Tibial nerve (tissue), 4 donors: ENCODE data around the gene FXYD3. TPM values are rescaled to one million over a fixed set of nuclear protein-coding genes. Genes with fewer than 3 reads are reported as not detected.

Experiments
- DNase-seq, 2 donors: peaks; one replicate each; pipeline ENCODE4 v3.0.0-alpha.2; 2019; ENCODE audit warnings: low spot score in 2 of 2
- H3K27ac ChIP-seq, 4 donors: fragments of 200-600 bp; sonication (generic) in 3 of 4; one replicate each; pipeline ENCODE4 v1.5.1; 2017 to 2019; ENCODE audit warnings: mild to moderate bottlenecking in 1 of 4
- H3K27me3 ChIP-seq, 2 donors: fragments of 200-600 bp; sonication (generic) in 1 of 2; one replicate each; pipeline versions ENCODE4 v1.5.1 to v1.6.0; 2017 to 2019
- H3K36me3 ChIP-seq, 3 donors: fragments of 200-600 bp; sonication (generic); one replicate each; pipeline ENCODE4 v1.5.1; 2018 to 2019
- H3K4me1 ChIP-seq, 4 donors: fragments of 200-600 bp; sonication (generic) in 3 of 4; one replicate each; pipeline ENCODE4 v1.5.1; 2017 to 2019
- H3K4me3 ChIP-seq, 4 donors: fragments of 200-600 bp; sonication (generic) in 3 of 4; one replicate each; pipeline ENCODE4 v1.5.1; 2017 to 2019; ENCODE audit warnings: mild to moderate bottlenecking in 1 of 4, moderate library complexity in 1 of 4
- H3K9me3 ChIP-seq, 4 donors: fragments of 200-600 bp; sonication (generic) in 3 of 4; one replicate each; pipeline ENCODE4 v1.5.1; 2017 to 2019
- CTCF ChIP-seq, 5 experiments: fragments of 200-600 bp in 3 of 5; fragments of 450-650 bp in 2 of 5; sonication (generic) in 3 of 5; IDR thresholded peaks; one replicate each; pipeline ENCODE4 v1.5.1; 2016 to 2019; ENCODE audit warnings: antibody characterized with exemption in 5 of 5, mild to moderate bottlenecking in 3 of 5, moderate library complexity in 2 of 5
- EP300 ChIP-seq, 2 donors: sonication (generic); formaldehyde crosslinking; IDR thresholded peaks; one replicate each; pipeline ENCODE4 v1.6.1; 2017; ENCODE audit warnings: antibody characterized with exemption in 2 of 2, mild to moderate bottlenecking in 1 of 2
- POLR2A ChIP-seq, 2 donors: fragments of 450-650 bp; IDR thresholded peaks; one replicate each; pipeline ENCODE4 v1.6.1; 2017; ENCODE audit warnings: antibody characterized with exemption in 2 of 2, mild to moderate bottlenecking in 2 of 2, moderate library complexity in 2 of 2
- WGBS, 2 donors: methylation state at CpG; one replicate each; pipeline ENCODE4 v1.1.5; 2018; 5-methylcytosine and 5-hydroxymethylcytosine counted together
- total RNA-seq, 4 donors: library from RNA; depleted of rRNA; stranded (reverse); fragments of >200 nt; gene quantifications; one replicate each; pipeline ENCODE4 v1.1.0, GENCODE V29; 2016

The FXYD3 gene
- total RNA-seq, 4 donors from 2014 or later: 10.8 to 33.9 (median 16.6) TPM

- TF ChIP-seq EP300 (IDR thresholded peaks at IDR 0.05): no peak
- TF ChIP-seq CTCF (IDR thresholded peaks at IDR 0.05): no peak
- TF ChIP-seq POLR2A (IDR thresholded peaks at IDR 0.05): no peak
- 29 to 46% methylated on average over 9 of the region's 9 CpGs for WGBS, 2 donors
- Histone ChIP-seq H3K4me1 (peaks cover 0 to 52% (median 33%) of the 10 kb centered on the region in 4 donors), H3K27me3 (no peaks in the 10 kb centered on the region), H3K9me3 (no peaks in the 10 kb centered on the region), H3K4me3 (no peak overlapping the region), H3K36me3 (peaks cover 0 to 1% (median 0%) of the 10 kb centered on the region in 3 donors), H3K27ac (peak overlapping the region; percentile 88 to 99 (median 96))
- no peak for DNase-seq
These were observed 21.5 kb downstream of the FXYD3 start for GRCh38 chr19:35136977-35137702.

- Histone ChIP-seq H3K36me3 (no peaks in the 10 kb centered on the region), H3K4me3 (peak within 1 kb of the TSS; percentile 48 to 62 (median 54)), H3K27ac (peak within 1 kb of the TSS; percentile 88 to 99 (median 96)), H3K4me1 (peaks cover 0 to 65% (median 45%) of the 10 kb centered on the region in 4 donors), H3K9me3 (no peaks in the 10 kb centered on the region), H3K27me3 (no peaks in the 10 kb centered on the region)
- 20 to 29% methylated on average over 10 to 15 of the region's 18 CpGs for whole genome bisulfite sequencing, 2 donors
- no peak for TF ChIP-seq POLR2A (IDR thresholded peaks at IDR 0.05)
- no peak for TF ChIP-seq EP300 (IDR thresholded peaks at IDR 0.05)
- no peak for TF ChIP-seq CTCF (IDR thresholded peaks at IDR 0.05)
- peak in 1 of 2 donors; percentile 44 for DNase-seq
These were observed 22.8 kb downstream of the FXYD3 start, which contains the start of gene FXYD1 for GRCh38 chr19:35138305-35138892. TSS of gene FXYD1 (plus strand) at chr19:35138824. CDS start at chr19:35140080, 1,256 bp downstream.

GRCh38 chr19:35140207-35140961, 24.8 kb downstream of the FXYD3 start:
- H3K4me3 ChIP-seq: peak overlapping the region; percentile 48 to 62 (median 54)
- 23 to 27% methylated on average over 12 of the region's 12 CpGs for WGBS, 2 donors
- H3K9me3 ChIP-seq: no peaks in the 10 kb centered on the region
- no peaks in the 10 kb centered on the region for H3K27me3 ChIP-seq
- TF ChIP-seq CTCF (IDR thresholded peaks at IDR 0.05): no peak
- no peak for TF ChIP-seq POLR2A (IDR thresholded peaks at IDR 0.05)
- no peak for TF ChIP-seq EP300 (IDR thresholded peaks at IDR 0.05)
- no peak for DNase-seq
- H3K27ac ChIP-seq: peak overlapping the region; percentile 88 to 99 (median 96)
- H3K36me3 ChIP-seq: no peaks in the 10 kb centered on the region
- peaks cover 0 to 80% (median 43%) of the 10 kb centered on the region in 4 donors for H3K4me1 ChIP-seq

GRCh38 chr19:35140962-35141836, 25.6 kb downstream of the FXYD3 start:
- WGBS, 2 donors: 10 to 11% methylated on average over 26 to 33 of the region's 48 CpGs
- Histone ChIP-seq H3K27me3 (no peaks in the 10 kb centered on the region), H3K4me1 (peaks cover 0 to 72% (median 37%) of the 10 kb centered on the region in 4 donors)

More at GRCh38 chr19:35140962-35141836, 25.6 kb downstream of the FXYD3 start:
- TF ChIP-seq EP300 (IDR thresholded peaks at IDR 0.05) (peak in 1 of 2 donors; percentile 99), CTCF (IDR thresholded peaks at IDR 0.05) (peak; percentile 41 to 81 (median 66)), POLR2A (IDR thresholded peaks at IDR 0.05) (peak; percentile 78 to 98)
- Histone ChIP-seq H3K27ac (peak overlapping the region; percentile 88 to 99 (median 96)), H3K9me3 (no peaks in the 10 kb centered on the region), H3K4me3 (peak overlapping the region; percentile 48 to 62 (median 54)), H3K36me3 (no peaks in the 10 kb centered on the region)
- DNase-seq: peak; percentile 94
